Parathyroid adenoma (tissue), 2 donors: Measurements from ENCODE around the gene AFF1.

ENCODE experiments used
- H2AFZ ChIP-seq: fragments of 300-600 bp; sonication (generic); one replicate; pipeline ENCODE4 v1.7.0; 2017; ENCODE audit warnings: antibody characterized with exemption, mild to moderate bottlenecking
- H3K27ac ChIP-seq: fragments of 300-600 bp; sonication (generic); one replicate; pipeline ENCODE4 v1.7.0; 2017
- H3K27me3 ChIP-seq: fragments of 300-600 bp; sonication (generic); one replicate; pipeline ENCODE4 v1.7.0; 2017; ENCODE audit warnings: low read length; ENCODE audit not compliant: control insufficient read depth, insufficient read depth
- H3K36me3 ChIP-seq: fragments of 300-600 bp; sonication (generic); one replicate; pipeline ENCODE4 v1.7.0; 2017; ENCODE audit warnings: low read length; ENCODE audit not compliant: control insufficient read depth, insufficient read depth
- H3K4me1 ChIP-seq: fragments of 300-600 bp; sonication (generic); one replicate; pipeline ENCODE4 v1.7.0; 2017; ENCODE audit warnings: control low read depth
- H3K4me2 ChIP-seq: fragments of 300-600 bp; sonication (generic); one replicate; pipeline ENCODE4 v1.7.0; 2017; ENCODE audit warnings: low read length
- H3K4me3 ChIP-seq: fragments of 300-600 bp; sonication (generic); one replicate; pipeline ENCODE4 v1.7.0; 2017; ENCODE audit warnings: low read depth, low read length
- H3K79me2 ChIP-seq: fragments of 300-600 bp; sonication (generic); one replicate; pipeline ENCODE4 v1.7.0; 2017; ENCODE audit warnings: control low read depth
- H3K9ac ChIP-seq: fragments of 300-600 bp; sonication (generic); one replicate; pipeline ENCODE4 v1.7.0; 2017; ENCODE audit warnings: mild to moderate bottlenecking
- H3K9me3 ChIP-seq: fragments of 300-600 bp; sonication (generic); one replicate; pipeline ENCODE4 v1.7.0; 2017; ENCODE audit warnings: low read length; ENCODE audit not compliant: control insufficient read depth
- CTCF ChIP-seq: fragments of 300-600 bp; sonication (generic); IDR thresholded peaks from one replicate; pipeline ENCODE4 v1.7.0; 2017; ENCODE audit warnings: antibody characterized with exemption, mild to moderate bottlenecking
- donor health status: primary hyperparathyroidism.

AFF1 gene

GRCh38 chr4:87024201-87024600 lies 89.4 kb downstream of the AFF1 start:
- peaks cover 5% of the 10 kb centered on the region for H3K4me1 ChIP-seq

DNA sequence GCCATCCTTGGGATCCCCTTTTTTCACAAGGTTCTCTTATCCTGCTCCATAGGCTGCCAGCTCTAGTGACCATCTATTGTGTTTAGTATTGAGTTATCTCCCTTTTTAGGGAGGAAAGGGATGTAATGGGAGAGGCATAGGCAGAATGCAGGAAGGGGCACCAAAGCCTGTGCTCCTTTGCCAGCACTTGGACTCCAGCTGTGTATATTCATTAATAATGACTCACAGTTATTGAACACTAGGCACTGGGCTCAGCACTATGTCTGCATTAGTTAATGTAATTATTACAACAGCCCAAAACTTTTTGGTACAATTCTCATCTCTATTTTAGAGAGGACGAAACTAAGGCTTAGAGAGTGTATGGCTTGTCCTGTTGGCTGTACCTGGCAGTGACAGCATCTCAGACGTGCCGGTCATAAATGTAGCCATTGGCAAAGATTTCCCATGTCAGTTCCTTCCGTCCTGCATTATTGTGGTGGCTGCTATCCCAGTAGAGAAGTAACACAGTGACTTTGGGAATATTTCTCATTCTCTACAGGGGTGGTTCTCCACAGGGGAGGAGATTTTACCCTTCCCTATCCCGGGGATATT lies 90.3 kb downstream of the AFF1 start:
- H3K4me3 ChIP-seq: no peak overlapping the region
- H3K27ac ChIP-seq: no peak overlapping the region
- no peaks in the 10 kb centered on the region for H3K27me3 ChIP-seq
- peaks cover 41% of the 10 kb centered on the region for H3K79me2 ChIP-seq
- no peak overlapping the region for H2AFZ ChIP-seq
- H3K9ac ChIP-seq: no peak overlapping the region
- no peak overlapping the region for H3K4me2 ChIP-seq
- H3K36me3 ChIP-seq: no peaks in the 10 kb centered on the region
- no peak for TF ChIP-seq CTCF
- no peaks in the 10 kb centered on the region for H3K9me3 ChIP-seq
- H3K4me1 ChIP-seq: peaks cover 13% of the 10 kb centered on the region

More at GRCh38 chr4:87024201-87024600, 89.4 kb downstream of the AFF1 start:
- H3K9ac ChIP-seq: no peak overlapping the region
- TF ChIP-seq CTCF: no peak
- H3K4me2 ChIP-seq: no peak overlapping the region
- H3K36me3 ChIP-seq: no peaks in the 10 kb centered on the region
- no peak overlapping the region for H3K4me3 ChIP-seq
- H3K27me3 ChIP-seq: no peaks in the 10 kb centered on the region
- H3K79me2 ChIP-seq: peaks cover 35% of the 10 kb centered on the region
- no peak overlapping the region for H3K27ac ChIP-seq
- H3K9me3 ChIP-seq: no peaks in the 10 kb centered on the region
- H2AFZ ChIP-seq: no peak overlapping the region

GRCh38 chr4:87025614-87026041 lies 90.8 kb downstream of the AFF1 start:
- Histone ChIP-seq H3K9me3 (no peaks in the 10 kb centered on the region), H3K4me2 (no peak overlapping the region), H3K9ac (no peak overlapping the region), H3K27ac (no peak overlapping the region), H2AFZ (no peak overlapping the region), H3K4me1 (peaks cover 14% of the 10 kb centered on the region), H3K4me3 (no peak overlapping the region), H3K27me3 (no peaks in the 10 kb centered on the region), H3K79me2 (peaks cover 41% of the 10 kb centered on the region), H3K36me3 (no peaks in the 10 kb centered on the region)
- TF ChIP-seq CTCF: no peak

DNA sequence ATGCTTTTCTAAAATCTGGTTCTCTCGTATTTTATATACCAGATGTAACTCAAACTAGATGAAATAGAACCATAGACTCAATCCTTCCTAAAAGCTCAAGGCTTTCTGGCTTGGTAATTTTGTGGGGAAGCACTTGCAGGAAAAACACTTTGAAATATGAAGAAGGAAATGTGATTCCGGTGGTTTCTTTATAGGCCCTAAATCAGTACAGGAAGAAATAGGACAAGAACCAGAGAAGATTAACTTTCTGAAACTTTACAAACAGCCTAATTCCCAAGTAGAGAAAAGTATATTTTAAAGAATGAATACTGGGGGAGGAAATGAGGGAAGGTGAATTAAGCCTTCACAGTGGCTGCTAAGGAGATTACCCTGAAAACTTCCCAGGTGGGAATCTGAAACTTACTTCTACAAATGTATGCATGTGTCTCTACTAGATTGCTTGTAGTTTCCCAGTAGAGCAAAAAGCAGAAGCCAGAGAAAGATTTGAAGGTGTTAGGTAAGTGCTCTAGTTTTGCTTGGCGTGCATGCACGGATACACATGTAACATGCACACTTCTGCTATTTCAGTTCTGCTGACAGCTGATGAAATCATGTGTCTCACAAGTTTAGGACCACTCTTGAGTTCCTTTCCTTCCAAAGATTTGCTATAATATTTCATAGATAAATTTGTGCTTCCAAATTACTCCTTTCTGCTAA lies 92.1 kb downstream of the AFF1 start:
- Histone ChIP-seq H3K27ac (no peak overlapping the region), H3K9me3 (no peaks in the 10 kb centered on the region), H3K4me2 (peak overlapping the region; percentile 4), H3K79me2 (peaks cover 41% of the 10 kb centered on the region), H3K36me3 (no peaks in the 10 kb centered on the region), H3K9ac (no peak overlapping the region), H3K4me1 (peaks cover 16% of the 10 kb centered on the region), H2AFZ (no peak overlapping the region), H3K27me3 (no peaks in the 10 kb centered on the region), H3K4me3 (no peak overlapping the region)
- TF ChIP-seq CTCF: no peak

DNA sequence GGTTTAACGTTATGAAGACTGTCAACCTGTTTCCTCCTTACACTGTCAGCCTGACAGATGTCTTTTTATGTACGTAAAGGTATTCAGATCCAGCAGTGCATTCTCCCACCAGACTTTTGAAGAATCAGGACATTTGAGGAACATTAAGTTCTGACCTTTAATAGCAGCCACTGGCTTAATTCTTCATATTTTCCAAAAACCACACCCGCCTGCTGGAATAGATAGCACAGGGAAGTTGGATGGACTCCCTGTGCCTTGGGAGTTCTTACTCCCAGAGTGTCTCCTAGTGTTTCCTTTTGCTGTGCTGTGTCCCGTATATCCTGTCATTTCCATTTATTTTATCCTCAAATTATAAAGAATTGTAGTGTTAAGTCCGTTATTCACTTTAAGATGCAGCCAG lies 94.5 kb downstream of the AFF1 start:
- no peak overlapping the region for H3K9ac ChIP-seq
- no peaks in the 10 kb centered on the region for H3K27me3 ChIP-seq
- H3K4me3 ChIP-seq: no peak overlapping the region
- H3K9me3 ChIP-seq: no peaks in the 10 kb centered on the region
- TF ChIP-seq CTCF: no peak
- H3K27ac ChIP-seq: peak overlapping the region; percentile 68
- H3K36me3 ChIP-seq: no peaks in the 10 kb centered on the region
- H3K4me1 ChIP-seq: peaks cover 16% of the 10 kb centered on the region
- H3K4me2 ChIP-seq: peak overlapping the region; percentile 6
- H2AFZ ChIP-seq: no peak overlapping the region
- peaks cover 50% of the 10 kb centered on the region for H3K79me2 ChIP-seq
